ENCODE results near the gene GLCCI1.

GRCh38 chr7:7959979-7960670 lies 8.5 kb upstream of the GLCCI1 start:
- TF ChIP-seq CTCF (IDR thresholded peaks at IDR 0.05 in 8 of 11, conservative IDR thresholded peaks at IDR 0.05 in 3 of 11) (no peak), POLR2A (IDR thresholded peaks at IDR 0.05) (no peak)

Measured in spleen (tissue), 7 donors.